GM21360 (cell line): ENCODE data around the gene DGKI.
"Not testable (repeated sequence)": the region's sequence is repeated elsewhere in the genome, so short reads cannot be mapped to it uniquely, and the experiment has no call there.

Experiments
- ATAC-seq: cut with Tn5 transposase; IDR thresholded peaks from one replicate; pipeline ENCODE4 v1.9.1; 2021; ENCODE audit warnings: mild to moderate bottlenecking, moderate library complexity; ENCODE audit not compliant: unreplicated experiment

Gene DGKI

DNA sequence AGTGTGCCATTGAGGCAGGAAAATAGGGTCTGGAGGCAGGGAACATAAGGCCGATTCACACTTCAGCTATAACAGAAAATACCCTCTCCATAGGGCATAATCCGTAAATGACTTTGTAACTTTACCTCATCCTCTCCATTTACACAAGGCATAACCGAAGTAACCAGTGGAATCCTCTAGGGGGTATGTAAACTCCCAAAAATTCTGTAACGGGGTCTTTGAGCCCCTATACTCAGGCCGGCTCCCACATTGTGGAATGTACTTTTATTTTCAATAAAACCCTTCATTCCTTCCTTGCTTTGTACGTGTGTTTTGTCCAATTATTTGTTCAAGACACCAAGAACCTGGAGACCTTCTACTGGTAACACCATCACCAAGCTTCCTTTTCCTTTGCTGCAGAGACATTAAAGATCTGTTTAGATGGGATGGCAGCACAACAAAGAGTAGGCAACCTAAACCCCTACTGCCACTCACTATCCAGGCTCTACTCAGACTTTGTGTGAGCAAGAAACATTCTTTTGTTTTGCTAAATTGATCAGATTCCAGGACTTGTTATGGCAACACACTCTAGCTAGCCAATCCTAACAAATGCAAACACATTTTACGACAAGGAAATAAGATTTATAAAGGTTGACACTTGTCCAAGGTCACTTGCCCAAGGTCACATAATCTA, 99.3 kb downstream of the DGKI start:
- ATAC-seq = no peak

DNA sequence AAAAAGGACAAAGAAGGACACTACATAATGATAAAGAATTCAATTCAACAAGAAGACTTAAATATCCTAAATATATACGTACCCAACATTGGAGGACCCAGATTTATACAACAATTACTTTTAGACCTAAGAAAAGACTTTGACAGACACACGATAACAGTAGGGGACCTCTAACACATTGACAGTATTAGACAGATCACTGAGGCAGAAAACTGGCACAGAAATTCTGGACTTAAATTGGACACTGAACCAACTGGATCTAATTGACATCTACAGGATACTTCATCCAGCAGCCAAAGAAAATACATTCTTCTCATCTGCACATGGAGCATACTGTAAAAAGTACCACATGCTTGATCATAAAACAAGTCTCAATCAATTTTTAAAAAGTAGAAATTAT, 103.8 kb downstream of the DGKI start:
- no peak for ATAC-seq

DNA sequence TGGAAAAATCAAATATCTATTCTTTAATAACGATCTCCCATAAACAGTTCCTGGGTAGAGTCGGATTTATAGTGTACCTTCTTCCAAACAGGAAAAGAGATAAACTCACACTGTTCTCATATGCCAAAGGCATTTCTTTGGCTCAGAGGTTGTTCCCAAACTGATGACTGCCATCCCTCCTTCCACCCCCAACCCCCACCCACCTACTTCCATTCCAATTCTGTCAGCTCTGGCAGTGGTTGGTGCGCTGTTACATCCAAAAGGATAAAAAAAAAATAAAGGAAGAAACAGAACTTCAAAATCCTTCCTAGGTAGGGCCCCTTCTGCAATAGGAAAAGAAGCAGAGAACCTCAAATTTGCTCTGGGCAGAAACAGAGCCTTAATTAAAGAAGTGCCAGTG, 104.7 kb downstream of the DGKI start:
- ATAC-seq = no peak

DNA sequence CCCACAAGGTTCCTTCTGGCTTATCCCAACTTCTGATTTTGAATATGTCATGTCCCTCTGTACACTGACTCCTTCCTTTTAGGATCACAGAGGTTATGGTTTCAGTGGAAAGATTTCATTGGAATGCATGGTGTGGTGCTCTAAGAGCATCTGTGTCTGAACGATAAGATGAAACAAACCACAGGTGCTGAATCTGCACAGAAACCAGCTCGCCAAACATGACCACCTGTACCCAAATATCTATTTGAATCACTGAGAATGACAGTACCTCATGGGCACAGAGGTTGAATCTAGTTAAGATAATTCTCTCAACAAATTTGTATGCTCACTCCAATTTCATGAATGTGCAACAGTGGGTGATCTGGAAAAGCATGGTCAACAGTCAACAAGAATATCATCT, 105.3 kb downstream of the DGKI start:
- no peak for ATAC-seq

DNA sequence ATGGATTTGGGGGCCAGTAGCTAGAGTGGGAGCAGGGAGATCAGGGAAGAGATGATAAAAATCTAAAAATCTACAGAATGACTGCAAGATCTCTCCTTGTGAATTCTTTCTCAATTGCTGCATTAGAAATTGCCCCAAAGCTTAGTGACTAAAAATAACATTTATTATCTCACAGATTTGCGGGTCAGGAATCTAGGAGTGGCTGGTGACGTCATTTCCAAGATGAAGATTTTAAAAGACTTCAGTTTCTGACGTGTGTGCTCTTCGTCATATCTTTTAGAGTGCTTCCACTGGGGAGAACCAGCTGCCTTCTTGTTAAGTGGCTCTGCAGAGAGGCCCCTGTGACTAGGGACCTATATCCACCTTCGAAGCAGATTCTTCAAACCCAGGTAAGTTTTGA, 112.6 kb downstream of the DGKI start:
- no peak for ATAC-seq

DNA sequence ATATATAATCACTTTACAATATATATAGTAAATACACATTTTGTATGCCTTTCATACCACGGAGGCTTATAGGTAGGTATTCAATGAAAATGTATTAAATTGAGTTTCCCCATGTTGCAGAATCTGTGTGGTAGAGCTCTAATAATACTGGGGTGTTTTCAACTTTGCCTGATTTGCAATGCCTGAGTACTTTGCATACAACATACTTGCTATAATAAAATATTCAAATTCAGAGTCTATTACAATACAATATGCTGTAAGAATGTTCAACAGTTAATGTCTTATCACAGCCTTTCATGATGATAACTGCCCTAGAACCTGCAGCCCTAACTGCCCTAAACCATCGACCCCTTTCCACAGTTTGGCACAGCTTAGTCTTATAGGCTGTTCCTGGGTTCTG, 114.6 kb downstream of the DGKI start:
- no peak for ATAC-seq

DNA sequence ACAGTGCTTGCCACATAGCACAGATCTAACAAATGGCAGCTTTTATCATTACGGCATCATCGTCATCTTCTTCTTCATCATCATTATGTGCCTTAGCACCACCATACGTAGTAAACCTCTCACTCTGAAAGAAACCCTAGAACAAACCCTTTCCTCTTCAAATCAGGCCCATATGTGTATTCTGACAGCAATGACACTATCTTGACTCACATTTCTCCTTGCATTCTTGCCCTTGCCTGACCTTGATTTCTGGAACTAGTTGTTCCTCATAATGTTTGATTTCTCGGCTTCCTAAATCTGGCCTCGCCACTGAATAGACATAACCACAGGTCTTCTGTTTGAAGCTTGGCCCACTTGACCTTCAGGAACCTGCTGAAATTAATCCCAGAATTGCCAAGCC, 115.3 kb downstream of the DGKI start:
- ATAC-seq = no peak

DNA sequence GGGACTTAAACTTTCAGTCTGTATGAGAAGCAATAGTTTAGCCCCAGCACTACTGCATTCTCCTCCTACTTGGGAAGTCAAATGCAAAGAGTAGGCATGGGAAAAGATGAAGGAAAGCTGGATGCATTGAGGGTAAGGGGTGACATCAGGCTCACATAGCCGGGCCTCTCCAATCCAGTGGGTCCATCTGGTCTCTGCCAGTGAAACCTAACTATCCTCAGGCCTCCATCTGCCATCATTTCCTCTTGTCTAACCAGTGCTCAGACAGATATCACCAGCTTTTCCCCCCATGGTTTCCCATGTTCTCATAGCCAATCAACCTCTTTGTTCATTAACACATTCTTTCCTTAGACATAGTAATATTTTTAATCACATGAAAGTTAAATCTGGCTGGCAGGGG, 118.3 kb downstream of the DGKI start:
- no peak for ATAC-seq

DNA sequence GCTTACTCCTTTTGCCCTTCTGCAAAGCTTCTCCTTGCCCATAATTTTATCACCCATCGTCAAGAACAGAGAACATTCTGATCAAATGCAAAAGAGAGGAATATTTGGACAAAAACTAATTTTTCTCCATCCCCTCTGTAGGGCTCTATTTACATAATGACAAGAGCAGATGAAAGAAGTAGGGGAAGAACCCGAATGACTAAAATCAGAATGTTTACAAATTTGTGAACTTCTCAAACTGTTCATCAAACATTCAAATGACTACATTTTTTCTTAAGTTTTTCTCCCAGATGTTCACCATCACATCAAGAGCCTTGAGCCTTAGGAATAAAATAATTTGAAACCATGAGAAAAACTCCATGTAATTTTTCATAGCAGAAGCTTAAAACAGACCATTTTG, 119.4 kb downstream of the DGKI start:
- ATAC-seq = no peak

DNA sequence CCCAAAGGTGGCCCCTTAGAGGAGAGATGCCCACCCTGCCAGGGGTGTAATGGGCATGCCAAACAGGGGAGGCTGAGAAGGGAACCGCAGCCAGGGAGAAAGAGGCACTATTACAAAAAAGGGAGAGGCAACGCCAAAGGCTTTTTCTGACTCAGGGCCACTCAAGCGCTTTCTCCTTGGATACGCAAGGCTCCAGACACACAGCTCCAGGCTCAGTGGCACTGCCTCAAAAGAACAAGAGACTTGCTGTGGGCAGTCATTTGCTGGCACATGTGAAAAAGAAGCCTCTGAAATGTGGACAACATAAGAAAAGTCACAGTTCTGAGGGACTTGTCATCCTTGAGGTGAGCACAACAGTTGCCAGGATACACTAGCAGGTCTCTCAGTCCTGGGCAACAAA, 128.4 kb downstream of the DGKI start:
- no peak for ATAC-seq

DNA sequence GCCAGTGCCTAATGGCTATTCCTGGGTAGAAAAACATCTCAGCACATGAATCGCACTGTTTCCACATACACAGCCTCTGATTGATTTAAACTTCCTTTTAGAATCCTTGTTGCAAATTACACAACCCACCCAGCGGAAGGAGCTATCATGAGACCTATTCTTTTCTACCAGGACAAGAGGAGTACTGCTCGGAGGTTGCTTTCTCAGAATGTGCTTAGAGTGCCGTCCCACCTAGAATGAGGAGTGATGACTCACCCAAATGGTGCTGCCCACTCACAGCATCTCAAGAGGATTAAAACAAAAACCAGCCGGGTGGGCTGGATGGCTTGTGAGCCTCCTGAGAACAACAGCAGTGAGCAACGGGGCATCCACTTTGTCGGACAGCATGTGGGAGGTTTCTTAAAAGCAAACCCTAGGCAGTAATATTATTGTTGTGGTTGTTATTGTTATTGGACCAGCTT, 128.9 kb downstream of the DGKI start:
- no peak for ATAC-seq

DNA sequence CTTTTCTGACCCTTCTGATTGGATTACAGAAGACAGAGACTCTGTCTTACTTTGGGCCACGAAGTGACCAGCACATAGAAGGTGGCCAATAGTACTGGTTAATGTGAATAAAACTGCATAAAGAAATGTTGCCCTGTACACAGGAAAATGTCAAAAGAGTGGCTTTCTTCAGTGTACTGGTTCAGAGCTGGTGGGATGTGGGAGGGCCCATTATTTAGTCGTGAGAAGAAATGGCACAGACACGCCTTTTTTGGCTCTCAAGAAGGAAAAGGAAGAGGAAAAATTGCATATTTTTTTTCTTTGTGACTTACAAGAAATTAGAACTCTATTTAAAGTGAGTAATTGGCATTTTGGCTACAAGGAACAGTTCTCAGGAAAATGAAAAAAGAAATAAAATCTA, 129.7 kb downstream of the DGKI start:
- ATAC-seq = no peak

DNA sequence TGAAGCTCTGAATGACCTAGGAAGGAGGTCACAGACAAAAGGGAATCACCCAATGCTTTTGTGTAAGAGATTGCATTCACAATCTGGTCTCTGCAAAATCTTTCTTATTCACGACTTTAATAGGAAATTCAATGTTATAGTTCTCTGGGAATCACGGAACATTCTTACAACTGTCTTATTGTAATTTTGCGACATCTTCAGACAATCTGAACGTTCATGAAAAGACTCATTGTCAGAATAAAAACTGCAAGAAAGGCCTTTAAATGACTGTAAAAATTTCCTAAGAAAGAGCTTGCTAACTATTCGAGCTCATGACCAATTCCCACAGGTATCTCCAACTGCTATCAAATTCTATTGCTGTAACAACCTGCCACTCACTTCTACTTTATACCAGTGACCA, 130.7 kb downstream of the DGKI start:
- ATAC-seq = no peak

DNA sequence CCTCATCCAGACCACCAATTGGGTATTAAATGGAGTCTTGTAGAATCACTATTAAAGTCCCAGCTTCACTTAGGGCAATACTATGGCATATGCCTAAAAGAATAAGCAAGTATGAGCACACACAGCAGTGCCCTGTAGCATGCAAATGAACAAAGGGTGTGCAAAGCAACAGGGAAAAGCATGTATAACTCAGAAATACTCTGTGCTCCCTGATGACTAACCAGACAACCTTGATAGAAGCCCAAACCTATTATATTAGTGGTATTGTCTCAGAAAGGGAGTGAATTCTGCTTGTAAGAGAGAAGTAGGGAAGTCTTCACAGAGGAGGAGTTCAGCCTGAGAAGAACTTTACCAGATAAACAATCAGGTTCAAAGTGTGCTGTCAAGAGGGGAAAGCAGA, 131.2 kb downstream of the DGKI start:
- no peak for ATAC-seq

DNA sequence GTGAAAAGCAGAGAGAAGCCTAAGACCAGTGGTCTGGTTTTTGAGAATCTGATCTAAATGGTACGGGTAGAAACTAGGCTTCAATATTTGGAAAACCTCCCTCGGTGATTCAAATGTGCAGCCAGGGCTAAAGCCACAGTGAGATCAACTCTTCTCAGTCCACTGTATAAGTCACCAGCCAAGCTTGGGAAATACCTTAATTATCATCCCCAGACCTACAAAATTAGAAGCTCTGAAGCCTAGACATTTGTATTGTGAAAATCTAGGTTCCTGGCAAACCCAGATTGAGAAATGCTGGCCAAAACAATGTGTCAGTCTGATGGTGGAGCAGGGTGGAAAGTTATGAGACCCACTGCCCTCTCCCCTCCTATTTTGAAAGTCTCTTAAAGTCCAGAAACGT, 131.7 kb downstream of the DGKI start:
- ATAC-seq = no peak

DNA sequence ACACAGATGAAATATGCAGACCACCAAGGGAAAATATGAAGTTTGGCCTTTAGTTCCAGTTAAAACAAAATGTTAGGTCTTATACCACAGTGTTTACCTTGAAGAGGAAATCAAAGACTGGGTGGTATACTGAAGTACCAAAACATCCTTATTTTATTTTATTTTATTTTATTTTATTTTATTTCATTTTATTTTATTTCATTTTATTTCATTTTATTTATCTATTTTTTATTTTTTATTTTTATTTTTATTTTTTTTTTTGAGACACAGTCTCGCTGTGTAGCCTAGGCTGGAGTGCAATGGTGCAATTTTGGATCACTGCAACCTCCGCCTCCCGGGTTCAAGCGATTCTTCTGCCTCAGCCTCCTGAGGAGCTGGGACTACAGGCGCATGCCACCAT, 140.4 kb downstream of the DGKI start:
- not testable (repeated sequence) for ATAC-seq

DNA sequence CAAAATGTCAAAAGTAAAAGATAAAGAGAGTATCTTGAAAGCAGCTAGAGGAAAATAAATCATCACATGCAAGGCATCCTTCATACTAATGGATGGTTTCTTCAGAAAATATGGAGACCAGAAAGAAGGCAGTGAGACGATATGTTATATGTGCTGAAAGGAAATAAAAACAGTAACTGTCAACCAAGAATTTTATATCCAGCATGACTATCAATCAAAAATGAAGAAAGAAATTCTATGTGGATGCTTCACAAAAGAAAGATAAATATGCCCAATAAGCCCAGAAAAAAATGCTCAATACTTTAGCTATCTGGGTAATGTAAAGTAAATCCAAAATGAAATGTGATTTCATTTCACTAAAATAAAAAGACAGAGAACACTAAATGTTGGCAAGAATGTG, 142.1 kb downstream of the DGKI start:
- no peak for ATAC-seq

DNA sequence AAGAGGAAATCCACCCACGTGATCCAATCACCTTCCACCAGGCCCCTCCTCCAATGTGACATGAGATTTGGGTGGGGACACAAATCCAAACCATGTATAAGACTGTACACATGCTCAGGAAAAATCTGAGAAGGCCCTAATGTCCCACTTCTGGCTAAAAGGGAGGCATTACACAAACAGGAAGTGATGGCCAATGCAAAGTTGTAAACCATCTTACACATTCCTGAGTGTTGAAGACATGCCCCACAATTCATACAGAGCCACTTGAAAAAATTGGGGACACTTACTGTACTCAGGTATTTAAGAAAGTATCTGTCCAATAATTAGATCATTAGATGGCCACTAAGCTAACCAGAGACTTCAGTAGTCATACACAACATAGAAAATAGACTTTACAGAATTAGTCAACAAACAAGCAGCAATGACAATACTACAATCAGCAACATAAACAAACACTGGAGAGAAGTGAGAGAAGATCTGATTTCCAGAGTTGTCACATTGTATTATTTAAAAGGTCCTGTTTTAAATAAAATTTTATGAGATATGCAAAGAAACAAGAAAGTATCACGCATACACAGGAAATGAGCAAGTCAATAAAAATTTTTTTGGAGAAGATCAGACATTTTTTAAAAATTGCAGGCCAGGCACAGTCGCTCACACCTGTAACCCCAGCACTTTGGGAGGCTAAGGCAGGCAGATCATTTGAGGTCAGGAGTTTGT, 143.3 kb downstream of the DGKI start:
- no peak for ATAC-seq

DNA sequence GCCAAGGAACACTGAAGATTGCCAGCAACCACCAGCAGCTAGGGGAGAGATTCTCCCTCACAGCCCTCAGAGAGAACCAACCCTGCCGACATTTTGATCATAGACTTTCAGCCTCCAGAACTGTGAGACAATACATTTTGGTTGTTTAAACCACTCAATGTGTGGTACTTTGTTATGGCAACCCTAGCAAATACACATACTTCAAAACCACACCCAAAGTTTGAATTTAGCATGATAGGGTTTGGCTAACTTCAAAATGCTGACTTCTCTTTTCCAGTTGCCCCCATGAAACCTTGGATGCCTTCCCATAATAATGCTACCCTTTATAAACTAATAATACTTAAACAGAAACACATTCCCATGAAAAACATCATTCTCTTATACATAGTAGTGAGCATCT, 149.8 kb downstream of the DGKI start:
- ATAC-seq = no peak

DNA sequence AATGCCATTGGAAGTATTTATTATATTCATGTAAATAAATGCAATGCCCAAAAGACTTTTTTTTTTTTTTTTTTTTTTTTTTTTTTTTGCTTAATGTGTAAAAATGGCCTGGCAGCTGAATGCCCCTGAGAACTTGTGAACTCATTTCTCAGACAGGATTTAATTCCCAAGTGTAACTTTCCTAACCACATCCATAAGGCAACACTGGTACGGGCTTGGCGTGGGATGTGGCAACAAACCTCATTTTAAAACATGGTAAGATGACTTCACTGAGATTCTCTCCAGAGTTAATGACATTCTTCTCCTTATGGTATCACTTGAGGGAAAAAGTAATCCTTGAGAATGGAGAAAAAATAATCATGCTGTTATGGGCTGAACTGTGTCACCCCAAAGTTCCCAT, 150.4 kb downstream of the DGKI start:
- ATAC-seq = no peak

DNA sequence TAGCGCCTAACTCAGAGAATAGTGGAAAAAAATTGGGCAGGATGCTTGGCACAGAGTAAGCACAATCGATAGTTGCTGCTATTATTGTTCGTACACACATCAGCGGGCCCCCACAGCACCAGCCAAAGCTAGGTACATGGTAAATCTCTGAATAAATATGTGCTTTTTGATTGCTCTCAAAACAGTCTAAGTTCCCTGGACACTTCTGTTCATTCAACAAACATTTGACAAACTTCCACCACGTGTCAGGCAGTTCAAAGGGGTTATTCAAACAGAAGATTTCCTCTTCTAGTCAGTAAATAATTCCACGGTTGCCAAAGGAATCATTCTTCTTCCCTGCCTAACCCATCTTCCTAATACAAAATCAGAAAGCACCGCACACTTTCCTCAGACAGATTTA, 150.8 kb downstream of the DGKI start:
- no peak for ATAC-seq

DNA sequence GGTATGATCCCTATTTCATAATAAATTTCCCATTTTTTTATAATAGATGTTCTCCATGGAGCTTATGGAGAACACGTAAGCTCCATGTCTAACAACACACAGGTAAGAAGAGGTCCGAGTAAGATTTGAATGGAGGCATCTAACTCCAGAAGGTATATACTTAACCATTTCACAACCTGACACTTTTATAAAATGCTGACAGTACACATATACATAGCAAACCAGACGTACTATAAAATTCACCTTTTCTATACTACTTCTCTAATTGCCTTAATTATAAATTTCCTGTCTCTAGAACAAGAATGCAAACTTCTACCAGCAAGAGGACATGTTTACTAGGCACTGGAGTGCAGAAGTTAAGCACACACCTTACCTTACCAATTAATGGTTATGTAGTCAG, 151.3 kb downstream of the DGKI start:
- no peak for ATAC-seq

DNA sequence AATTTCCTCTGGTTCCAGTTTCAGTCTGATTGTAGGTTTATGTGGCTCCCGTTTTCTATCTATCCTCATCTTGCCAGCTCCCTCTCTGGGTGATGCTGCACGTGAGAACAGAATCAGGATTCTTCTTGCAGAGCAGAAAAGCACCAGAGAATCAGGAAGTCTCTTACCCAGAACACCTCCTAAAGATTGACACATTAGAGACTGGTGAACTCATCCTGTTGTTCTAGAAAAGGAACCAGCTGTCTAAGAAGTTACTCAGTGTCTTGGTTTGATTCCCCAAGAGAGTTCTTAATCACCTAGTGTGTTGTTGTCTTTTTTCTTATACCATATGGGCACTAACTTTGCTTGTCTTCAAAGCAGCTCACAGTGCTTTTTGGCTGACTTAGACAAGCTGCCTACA, 152.4 kb downstream of the DGKI start:
- no peak for ATAC-seq
